ENCODE measurements around the gene XRCC1. TPM values are rescaled to one million over a fixed set of nuclear protein-coding genes. Genes with fewer than 3 reads are reported as not detected.

The XRCC1 gene
- total and polyA plus RNA-seq, 9 of the 15 experiments (the other 6 are each of a cell fraction or from before 2014, with no cell fraction given): 1.5 to 36.9 (median 24.9) TPM

DNA sequence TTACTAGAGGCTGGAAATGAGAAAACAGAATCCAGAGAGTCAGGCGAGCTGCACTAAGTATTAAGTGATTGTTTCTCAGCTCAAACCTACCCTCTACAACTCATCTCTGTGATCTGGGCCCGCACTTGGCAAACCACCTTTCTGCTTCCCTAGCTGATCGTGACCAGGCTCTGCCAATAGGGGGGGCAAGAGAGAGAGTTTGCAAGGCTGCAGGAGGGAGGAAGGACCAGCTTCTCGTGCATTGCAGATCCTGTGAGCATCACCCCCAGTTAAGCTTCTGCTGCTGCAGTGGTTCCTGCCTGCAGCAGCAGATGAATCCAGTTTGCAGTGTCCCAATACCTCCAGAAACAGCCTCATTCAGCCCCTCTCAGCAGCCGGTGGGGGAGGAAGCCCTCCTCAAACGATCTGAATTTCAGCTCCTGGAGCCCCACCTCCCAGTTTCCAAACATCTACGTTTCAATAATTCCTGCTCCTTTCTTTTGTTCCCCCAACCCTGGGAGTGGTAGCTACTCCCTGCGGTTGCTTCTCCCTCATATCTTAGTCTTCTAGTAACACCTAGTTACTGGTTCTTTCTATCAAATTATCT lies 20.0 kb downstream of the XRCC1 start (continued):
- TF ChIP-seq RREB1 (CRISPR knock-in tag; IDR thresholded peaks at IDR 0.05) (no peak), NR2C2 (CRISPR knock-in tag; IDR thresholded peaks at IDR 0.05) (no peak), NR2C2 (tag; IDR thresholded peaks at IDR 0.05) (no peak), ZNF75A (CRISPR knock-in tag; IDR thresholded peaks at IDR 0.05) (no peak), CREB1 (IDR thresholded peaks at IDR 0.05) (no peak), CREB1 (CRISPR knock-in tag; IDR thresholded peaks at IDR 0.05) (no peak), IFI16 (CRISPR knock-in tag; IDR thresholded peaks at IDR 0.05) (no peak), RBM22 (IDR thresholded peaks at IDR 0.05; ENCODE audit: low read depth, low read length, poor library complexity, severe bottlenecking) (no peak)
- TF ChIP-seq, protein P1, sequence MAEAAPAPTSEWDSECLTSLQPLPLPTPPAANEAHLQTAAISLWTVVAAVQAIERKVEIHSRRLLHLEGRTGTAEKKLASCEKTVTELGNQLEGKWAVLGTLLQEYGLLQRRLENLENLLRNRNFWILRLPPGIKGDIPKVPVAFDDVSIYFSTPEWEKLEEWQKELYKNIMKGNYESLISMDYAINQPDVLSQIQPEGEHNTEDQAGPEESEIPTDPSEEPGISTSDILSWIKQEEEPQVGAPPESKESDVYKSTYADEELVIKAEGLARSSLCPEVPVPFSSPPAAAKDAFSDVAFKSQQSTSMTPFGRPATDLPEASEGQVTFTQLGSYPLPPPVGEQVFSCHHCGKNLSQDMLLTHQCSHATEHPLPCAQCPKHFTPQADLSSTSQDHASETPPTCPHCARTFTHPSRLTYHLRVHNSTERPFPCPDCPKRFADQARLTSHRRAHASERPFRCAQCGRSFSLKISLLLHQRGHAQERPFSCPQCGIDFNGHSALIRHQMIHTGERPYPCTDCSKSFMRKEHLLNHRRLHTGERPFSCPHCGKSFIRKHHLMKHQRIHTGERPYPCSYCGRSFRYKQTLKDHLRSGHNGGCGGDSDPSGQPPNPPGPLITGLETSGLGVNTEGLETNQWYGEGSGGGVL (CRISPR knock-in tag; IDR thresholded peaks at IDR 0.05): no peak
